Anterior cingulate cortex (tissue), 58 donors: ENCODE data around the gene PTPRN2.
"Not testable (repeated sequence)": the region's sequence is repeated elsewhere in the genome, so short reads cannot be mapped to it uniquely, and the experiment has no call there.

Experiments
- DNase-seq, 58 donors: peaks; one replicate each; lab custom pipeline; 2025; lab: John Stamatoyannopoulos, UW

The PTPRN2 gene

GRCh38 chr7:158280448-158281144, 307.0 kb downstream of the PTPRN2 start:
- no peak for DNase-seq

GRCh38 chr7:158279539-158280447, 307.8 kb downstream of the PTPRN2 start:
- DNase-seq = no peak

- no peak for DNase-seq
These were observed 308.8 kb downstream of the PTPRN2 start for GRCh38 chr7:158278745-158279320.

- no peak for DNase-seq
These were observed 310.1 kb downstream of the PTPRN2 start for GRCh38 chr7:158277219-158278141.

GRCh38 chr7:158276414-158277218, 311.0 kb downstream of the PTPRN2 start:
- DNase-seq = no peak

- DNase-seq = no peak
These were observed 311.8 kb downstream of the PTPRN2 start for GRCh38 chr7:158275711-158276413.

- no peak for DNase-seq
These were observed 312.6 kb downstream of the PTPRN2 start for GRCh38 chr7:158274996-158275395.

GRCh38 chr7:158274404-158274811, 313.2 kb downstream of the PTPRN2 start:
- no peak for DNase-seq

- not testable (repeated sequence) for DNase-seq
These were observed 313.8 kb downstream of the PTPRN2 start for GRCh38 chr7:158273756-158274342.

GRCh38 chr7:158273138-158273651, 314.4 kb downstream of the PTPRN2 start:
- no peak for DNase-seq

- no peak for DNase-seq
These were observed 315.0 kb downstream of the PTPRN2 start for GRCh38 chr7:158272509-158273137.

GRCh38 chr7:158272091-158272490, 315.5 kb downstream of the PTPRN2 start:
- DNase-seq = no peak

- DNase-seq = no peak
These were observed 316.0 kb downstream of the PTPRN2 start for GRCh38 chr7:158271646-158272045.

- DNase-seq = no peak
These were observed 316.7 kb downstream of the PTPRN2 start for GRCh38 chr7:158270856-158271413.

- DNase-seq = no peak
These were observed 317.4 kb downstream of the PTPRN2 start for GRCh38 chr7:158270106-158270775.

GRCh38 chr7:158268816-158269535, 318.6 kb downstream of the PTPRN2 start:
- no peak for DNase-seq
